GM12891 (cell line): ENCODE measurements around the gene ASIC2.

Experiments used
- POLR2A ChIP-seq: IDR thresholded peaks from 2 replicates; pipeline ENCODE4 v1.6.1; 2011; ENCODE audit warnings: low read depth, low read length, control low read depth
- TAF1 ChIP-seq: IDR thresholded peaks from 2 replicates; pipeline ENCODE4 v1.6.1; 2011; ENCODE audit warnings: low read depth, low read length, control low read depth

DNA sequence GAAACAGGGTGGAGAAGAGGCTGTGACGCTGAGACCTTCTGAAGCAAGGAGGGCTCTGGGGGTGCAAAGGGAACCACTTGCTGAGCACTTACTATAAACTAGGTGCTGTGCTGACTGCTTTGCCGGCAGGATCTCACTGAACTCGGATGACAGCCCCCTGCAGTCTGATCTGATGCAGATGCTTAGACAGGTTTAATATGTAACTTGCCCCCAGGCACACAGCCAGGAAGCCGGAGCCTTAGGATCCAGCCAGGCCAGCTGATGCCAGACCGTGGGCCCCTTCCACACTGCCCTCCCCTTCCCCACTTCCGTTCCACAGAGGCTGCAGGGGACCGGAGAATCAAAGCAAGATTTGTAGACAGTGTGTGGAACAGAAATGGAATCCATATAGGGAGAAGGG is 278.3 kb downstream of the ASIC2 start:
- TF ChIP-seq TAF1: no peak
- no peak for TF ChIP-seq POLR2A
